GM19043 (cell line): ENCODE measurements around the gene CYSLTR2.
"Not testable (repeated sequence)": the region's sequence is repeated elsewhere in the genome, so short reads cannot be mapped to it uniquely, and the experiment has no call there.

Experiments
- ATAC-seq: cut with Tn5 transposase; IDR thresholded peaks from one replicate; pipeline ENCODE4 v1.9.1; 2021; ENCODE audit warnings: low read depth; ENCODE audit not compliant: unreplicated experiment

Gene CYSLTR2

GRCh38 chr13:48686636-48687210 lies 33.0 kb downstream of the CYSLTR2 start:
- ATAC-seq: no peak

DNA sequence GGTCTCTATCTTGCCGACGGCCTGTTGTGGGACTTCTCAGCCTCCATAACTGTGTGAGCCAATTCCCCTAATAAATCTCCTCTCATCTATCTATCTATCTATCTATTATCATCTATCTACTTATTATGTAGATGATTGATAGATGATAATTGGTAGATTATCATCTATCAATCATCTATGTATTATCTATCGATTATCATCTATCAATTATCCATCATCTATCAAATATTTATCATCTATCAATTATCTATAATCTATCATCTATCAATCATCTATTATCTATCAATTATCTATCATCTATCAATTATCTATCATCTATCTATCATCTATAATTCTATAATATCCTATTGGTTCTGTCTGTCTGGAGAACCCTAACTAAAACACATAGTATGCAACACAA lies 33.5 kb downstream of the CYSLTR2 start:
- no peak for ATAC-seq

- ATAC-seq: no peak
These were observed 40.3 kb downstream of the CYSLTR2 start for GRCh38 chr13:48693998-48694397.

GRCh38 chr13:48695776-48696175 lies 42.0 kb downstream of the CYSLTR2 start:
- no peak for ATAC-seq

- ATAC-seq: not testable (repeated sequence)
These were observed 42.9 kb downstream of the CYSLTR2 start for GRCh38 chr13:48696676-48697075.

GRCh38 chr13:48707405-48707804 lies 53.7 kb downstream of the CYSLTR2 start:
- no peak for ATAC-seq

GRCh38 chr13:48708764-48709163 lies 55.0 kb downstream of the CYSLTR2 start:
- ATAC-seq: no peak

DNA sequence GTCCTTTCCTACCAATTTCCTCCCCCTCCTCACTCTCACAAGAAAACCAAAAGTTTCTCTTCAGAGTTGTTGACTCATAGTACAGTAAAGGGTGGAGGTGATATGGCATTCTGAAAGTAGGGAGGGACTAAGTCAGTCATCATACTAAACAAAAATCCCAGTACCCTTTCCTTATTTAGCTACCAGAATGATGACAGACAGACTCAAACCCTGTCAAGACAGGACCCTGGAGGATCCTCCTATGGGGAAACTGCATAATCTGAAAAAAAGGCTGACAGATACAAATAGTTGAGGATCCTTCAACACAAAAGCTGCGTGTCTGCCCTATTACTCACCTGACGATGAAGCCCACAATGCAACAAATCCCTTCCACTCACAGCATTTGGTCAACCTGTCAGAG lies 55.5 kb downstream of the CYSLTR2 start:
- ATAC-seq: no peak

GRCh38 chr13:48710160-48710559 lies 56.4 kb downstream of the CYSLTR2 start:
- no peak for ATAC-seq

DNA sequence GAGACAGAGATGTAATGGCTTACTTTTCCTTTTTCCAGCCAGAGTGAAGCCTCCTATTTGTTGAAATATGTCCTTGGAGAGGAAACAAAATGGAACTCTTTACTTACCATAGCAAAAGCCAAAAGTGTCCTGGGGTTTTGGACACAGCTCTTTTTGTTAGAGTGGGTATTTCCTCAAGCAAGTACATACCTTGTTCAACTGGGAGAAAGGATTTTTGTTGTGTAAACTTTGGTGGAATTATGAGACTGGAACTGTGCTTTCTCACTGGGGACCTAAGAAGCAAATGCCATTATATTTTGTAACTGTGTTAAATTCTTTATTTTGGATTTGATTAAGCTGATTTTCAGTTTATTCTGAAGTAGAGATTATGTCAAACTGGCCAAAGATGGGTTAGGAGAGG lies 58.4 kb downstream of the CYSLTR2 start:
- no peak for ATAC-seq

- no peak for ATAC-seq
These were observed 62.2 kb downstream of the CYSLTR2 start for GRCh38 chr13:48715977-48716376.

GRCh38 chr13:48720621-48721020 lies 66.9 kb downstream of the CYSLTR2 start:
- ATAC-seq: no peak

- ATAC-seq: no peak
These were observed 69.4 kb downstream of the CYSLTR2 start for GRCh38 chr13:48723168-48723567.

GRCh38 chr13:48725271-48725670 lies 71.5 kb downstream of the CYSLTR2 start:
- ATAC-seq: no peak

- no peak for ATAC-seq
These were observed 73.0 kb downstream of the CYSLTR2 start for GRCh38 chr13:48726711-48727110.

DNA sequence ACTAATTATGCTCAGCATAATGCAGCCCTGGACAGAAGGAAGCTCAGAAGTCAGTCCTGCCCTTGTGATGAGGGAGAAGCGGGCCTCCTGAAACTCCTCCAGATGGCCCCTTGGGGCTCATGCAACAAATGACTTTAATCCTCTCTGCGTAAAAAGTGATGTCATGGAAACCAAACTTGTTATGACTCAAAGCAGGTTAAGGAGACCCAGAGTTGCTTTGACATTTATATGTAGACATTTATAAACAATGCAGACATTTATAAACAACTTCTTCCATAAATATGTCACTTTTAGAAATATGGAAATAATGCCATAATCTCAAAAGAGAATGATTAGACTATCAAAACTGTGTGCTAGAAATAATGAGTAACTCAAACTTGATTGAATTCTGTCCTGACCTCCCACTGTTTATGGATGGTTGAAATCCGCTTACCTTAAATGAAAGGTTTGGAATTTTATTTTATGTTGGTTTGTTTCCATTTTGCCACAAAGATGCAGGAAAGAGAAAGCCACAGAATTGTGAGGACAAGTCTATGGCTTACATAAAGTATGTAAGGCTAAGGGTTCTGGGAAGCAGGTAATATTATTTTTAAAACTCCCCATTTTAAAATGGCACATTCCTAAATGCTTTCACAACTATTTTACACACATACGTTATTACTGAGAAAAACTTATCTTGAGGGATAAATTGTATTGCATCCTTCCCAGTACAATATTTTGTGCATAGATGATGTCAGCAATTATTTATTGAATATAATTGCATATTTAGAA lies 73.7 kb downstream of the CYSLTR2 start:
- no peak for ATAC-seq

GRCh38 chr13:48728226-48728625 lies 74.5 kb downstream of the CYSLTR2 start:
- ATAC-seq: no peak

DNA sequence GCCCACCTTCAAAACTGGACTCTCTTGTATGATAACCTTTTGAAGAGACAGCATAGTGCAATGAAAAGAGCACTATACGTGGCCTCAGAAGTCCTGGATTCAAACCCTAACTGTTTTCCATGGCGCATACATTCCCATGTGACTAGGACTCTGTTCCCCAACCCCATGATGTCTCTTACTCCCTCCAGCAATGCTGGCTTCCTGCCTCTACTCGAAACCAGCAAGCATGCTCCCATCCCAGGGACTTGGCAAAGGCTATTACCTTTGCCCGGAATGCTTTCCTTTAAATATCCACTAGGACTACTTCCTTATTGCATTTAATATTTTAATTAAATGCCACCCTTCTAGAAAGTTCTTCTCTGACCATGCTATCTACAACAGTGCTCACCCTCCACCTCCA lies 75.1 kb downstream of the CYSLTR2 start:
- no peak for ATAC-seq

GRCh38 chr13:48729856-48730255 lies 76.1 kb downstream of the CYSLTR2 start:
- ATAC-seq: no peak

DNA sequence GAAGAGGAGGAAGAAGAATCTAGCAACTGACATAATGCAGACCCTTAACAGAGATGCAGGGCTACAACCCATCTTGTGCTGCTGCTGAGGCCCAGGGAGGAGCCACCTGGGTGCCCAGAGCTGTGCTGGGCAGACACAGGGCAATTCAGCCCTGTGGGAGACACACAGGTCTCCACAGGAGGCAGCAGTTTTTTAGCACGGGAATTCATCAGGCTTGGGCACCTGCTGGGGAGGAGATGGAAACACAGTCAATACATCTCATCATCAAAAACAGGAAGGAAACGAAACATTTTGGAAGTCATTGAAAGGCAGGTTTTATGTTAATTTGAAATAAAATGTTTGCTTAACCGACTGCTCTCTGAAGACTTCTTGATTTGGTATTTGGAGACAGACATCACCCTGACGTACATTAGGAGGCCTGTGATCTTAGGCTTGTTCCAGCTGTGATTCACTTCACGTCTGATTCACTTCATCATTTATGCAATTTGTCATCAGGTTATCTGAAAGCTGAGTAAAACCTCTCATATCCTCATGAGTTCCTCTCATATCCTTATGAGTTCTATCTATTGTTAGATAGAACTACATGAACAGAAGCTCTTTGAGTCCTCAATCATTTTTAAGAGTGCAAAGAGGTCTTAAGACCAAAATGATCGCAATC lies 77.4 kb downstream of the CYSLTR2 start:
- ATAC-seq: no peak

DNA sequence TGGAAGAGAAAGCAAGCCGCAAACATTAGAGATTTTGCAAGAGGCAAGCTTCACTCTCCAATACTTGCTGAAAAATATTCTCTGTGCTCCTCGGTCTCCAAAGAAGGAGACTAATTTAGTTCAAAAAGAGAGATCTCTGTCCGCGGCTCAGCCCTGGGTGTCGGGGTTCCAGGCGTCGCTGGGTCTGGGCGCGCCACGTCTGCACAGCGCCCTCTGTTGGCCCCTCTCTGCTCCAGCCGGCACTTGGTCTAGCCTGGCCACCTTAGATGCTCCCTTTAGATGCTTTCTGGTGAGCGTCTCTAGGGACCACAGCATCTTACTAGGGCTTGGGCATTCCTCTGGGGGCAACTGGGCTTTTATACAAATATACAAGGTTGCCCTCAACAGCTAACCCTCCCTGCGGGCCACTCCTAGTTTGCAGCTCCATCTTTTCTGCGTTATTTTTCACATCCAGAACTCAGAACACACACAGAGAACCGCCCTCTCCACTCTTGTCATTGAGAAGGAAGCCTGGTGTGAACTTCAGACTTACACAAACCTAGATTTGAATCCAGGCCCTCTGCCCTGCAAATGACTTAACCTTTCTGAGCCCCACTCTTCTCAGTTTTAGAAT lies 78.3 kb downstream of the CYSLTR2 start:
- ATAC-seq: no peak
